ENCODE data around the gene ERCC1. TPM values are rescaled to one million over a fixed set of nuclear protein-coding genes. Genes with fewer than 3 reads are reported as not detected.
A peak's percentile ranks its signal among the peaks of the same experiment; 100 is the strongest.

The ERCC1 gene
- total and polyA plus RNA-seq, 2 of the 13 experiments (the other 11 are each of a cell fraction or from before 2014, with no cell fraction given) = 40.0 to 66.4 TPM

GRCh38 chr19:45424191-45425058 lies 708 bp upstream of the ERCC1 start (continued):
- TF ChIP-seq, protein P1, sequence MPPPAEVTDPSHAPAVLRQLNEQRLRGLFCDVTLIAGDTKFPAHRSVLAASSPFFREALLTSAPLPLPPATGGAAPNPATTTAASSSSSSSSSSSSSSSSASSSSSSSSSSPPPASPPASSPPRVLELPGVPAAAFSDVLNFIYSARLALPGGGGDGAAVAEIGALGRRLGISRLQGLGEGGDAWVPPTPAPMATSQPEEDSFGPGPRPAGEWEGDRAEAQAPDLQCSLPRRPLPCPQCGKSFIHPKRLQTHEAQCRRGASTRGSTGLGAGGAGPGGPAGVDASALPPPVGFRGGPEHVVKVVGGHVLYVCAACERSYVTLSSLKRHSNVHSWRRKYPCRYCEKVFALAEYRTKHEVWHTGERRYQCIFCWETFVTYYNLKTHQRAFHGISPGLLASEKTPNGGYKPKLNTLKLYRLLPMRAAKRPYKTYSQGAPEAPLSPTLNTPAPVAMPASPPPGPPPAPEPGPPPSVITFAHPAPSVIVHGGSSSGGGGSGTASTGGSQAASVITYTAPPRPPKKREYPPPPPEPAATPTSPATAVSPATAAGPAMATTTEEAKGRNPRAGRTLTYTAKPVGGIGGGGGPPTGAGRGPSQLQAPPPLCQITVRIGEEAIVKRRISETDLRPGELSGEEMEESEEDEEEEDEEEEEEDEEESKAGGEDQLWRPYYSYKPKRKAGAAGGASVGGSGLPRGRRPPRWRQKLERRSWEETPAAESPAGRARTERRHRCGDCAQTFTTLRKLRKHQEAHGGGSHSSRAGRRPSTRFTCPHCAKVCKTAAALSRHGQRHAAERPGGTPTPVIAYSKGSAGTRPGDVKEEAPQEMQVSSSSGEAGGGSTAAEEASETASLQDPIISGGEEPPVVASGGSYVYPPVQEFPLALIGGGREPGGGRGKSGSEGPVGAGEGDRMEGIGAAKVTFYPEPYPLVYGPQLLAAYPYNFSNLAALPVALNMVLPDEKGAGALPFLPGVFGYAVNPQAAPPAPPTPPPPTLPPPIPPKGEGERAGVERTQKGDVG (CRISPR knock-in tag; IDR thresholded peaks at IDR 0.05; ENCODE audit: borderline replicate concordance) = no peak
- TF ChIP-seq, protein P2, sequence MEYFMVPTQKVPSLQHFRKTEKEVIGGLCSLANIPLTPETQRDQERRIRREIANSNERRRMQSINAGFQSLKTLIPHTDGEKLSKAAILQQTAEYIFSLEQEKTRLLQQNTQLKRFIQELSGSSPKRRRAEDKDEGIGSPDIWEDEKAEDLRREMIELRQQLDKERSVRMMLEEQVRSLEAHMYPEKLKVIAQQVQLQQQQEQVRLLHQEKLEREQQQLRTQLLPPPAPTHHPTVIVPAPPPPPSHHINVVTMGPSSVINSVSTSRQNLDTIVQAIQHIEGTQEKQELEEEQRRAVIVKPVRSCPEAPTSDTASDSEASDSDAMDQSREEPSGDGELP (IDR thresholded peaks at IDR 0.05; ENCODE audit: borderline replicate concordance, low read depth) = no peak; the same call in 1 of the 2 replicates
- no peak for TF ChIP-seq CREBL2 (CRISPR knock-in tag; IDR thresholded peaks at IDR 0.05; ENCODE audit: borderline replicate concordance)
- no peak for TF ChIP-seq CENPX (CRISPR knock-in tag; IDR thresholded peaks at IDR 0.05)
- no peak for TF ChIP-seq CSRNP2 (CRISPR knock-in tag; conservative IDR thresholded peaks at IDR 0.05; ENCODE audit: low read depth)
- TF ChIP-seq CHD4 (IDR thresholded peaks at IDR 0.05; ENCODE audit: borderline replicate concordance, low read length) = no peak
- TF ChIP-seq, protein P3, sequence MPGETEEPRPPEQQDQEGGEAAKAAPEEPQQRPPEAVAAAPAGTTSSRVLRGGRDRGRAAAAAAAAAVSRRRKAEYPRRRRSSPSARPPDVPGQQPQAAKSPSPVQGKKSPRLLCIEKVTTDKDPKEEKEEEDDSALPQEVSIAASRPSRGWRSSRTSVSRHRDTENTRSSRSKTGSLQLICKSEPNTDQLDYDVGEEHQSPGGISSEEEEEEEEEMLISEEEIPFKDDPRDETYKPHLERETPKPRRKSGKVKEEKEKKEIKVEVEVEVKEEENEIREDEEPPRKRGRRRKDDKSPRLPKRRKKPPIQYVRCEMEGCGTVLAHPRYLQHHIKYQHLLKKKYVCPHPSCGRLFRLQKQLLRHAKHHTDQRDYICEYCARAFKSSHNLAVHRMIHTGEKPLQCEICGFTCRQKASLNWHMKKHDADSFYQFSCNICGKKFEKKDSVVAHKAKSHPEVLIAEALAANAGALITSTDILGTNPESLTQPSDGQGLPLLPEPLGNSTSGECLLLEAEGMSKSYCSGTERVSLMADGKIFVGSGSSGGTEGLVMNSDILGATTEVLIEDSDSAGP (CRISPR knock-in tag; IDR thresholded peaks at IDR 0.05; ENCODE audit: borderline replicate concordance) = peak; percentile 35; the same call in 1 of the 2 replicates
- TF ChIP-seq SOX6 (IDR thresholded peaks at IDR 0.05) = no peak
- TF ChIP-seq SOX6 (CRISPR knock-in tag; IDR thresholded peaks at IDR 0.05) = no peak
- no peak for TF ChIP-seq SMAD3 (CRISPR knock-in tag; IDR thresholded peaks at IDR 0.05)
- TF ChIP-seq, protein P4, sequence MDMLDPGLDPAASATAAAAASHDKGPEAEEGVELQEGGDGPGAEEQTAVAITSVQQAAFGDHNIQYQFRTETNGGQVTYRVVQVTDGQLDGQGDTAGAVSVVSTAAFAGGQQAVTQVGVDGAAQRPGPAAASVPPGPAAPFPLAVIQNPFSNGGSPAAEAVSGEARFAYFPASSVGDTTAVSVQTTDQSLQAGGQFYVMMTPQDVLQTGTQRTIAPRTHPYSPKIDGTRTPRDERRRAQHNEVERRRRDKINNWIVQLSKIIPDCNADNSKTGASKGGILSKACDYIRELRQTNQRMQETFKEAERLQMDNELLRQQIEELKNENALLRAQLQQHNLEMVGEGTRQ (IDR thresholded peaks at IDR 0.05; ENCODE audit: low read depth, low read length) = no peak
- TF ChIP-seq, protein P4 (CRISPR knock-in tag; IDR thresholded peaks at IDR 0.05; ENCODE audit: borderline replicate concordance) = no peak
- no peak for TF ChIP-seq FOXK1 (CRISPR knock-in tag; IDR thresholded peaks at IDR 0.05; ENCODE audit: borderline replicate concordance, low read depth)
